Measurements from ENCODE around the gene EEF1AKMT3. TPM values are rescaled to one million over a fixed set of nuclear protein-coding genes. Genes with fewer than 3 reads are reported as not detected.
A peak's percentile ranks its signal among the peaks of the same experiment; 100 is the strongest.

The EEF1AKMT3 gene
- total RNA-seq, 1 donor from 2014 or later: 4.2 TPM

DNA sequence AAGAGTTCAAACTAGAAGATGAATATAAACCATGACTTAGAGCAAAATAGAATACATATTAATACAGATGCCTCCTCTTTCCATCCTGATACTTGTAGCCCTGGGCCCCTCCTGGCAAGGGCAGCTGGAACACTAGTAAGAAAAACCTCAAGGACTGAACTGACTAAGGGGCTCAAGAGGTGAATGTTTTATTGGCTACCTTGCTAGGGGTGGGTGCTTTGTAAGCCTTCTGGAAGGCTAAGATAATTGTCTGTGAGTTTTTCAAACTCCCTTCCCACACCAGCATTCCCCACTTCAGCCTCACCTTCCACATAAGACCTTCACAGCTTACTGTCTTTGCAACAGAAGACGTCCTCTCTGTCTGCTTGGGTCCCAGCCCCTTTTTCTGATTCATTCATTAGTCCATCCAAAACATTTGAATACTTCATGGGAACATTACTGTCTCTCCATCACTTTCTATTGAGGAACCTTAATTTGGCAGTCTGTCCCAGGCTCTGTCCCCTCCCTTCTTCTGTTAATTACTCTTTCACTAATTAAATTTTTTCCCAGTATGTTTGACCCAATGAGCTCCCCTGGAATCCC lies 18.6 kb upstream of the EEF1AKMT3 start:
- TF ChIP-seq, protein P1, sequence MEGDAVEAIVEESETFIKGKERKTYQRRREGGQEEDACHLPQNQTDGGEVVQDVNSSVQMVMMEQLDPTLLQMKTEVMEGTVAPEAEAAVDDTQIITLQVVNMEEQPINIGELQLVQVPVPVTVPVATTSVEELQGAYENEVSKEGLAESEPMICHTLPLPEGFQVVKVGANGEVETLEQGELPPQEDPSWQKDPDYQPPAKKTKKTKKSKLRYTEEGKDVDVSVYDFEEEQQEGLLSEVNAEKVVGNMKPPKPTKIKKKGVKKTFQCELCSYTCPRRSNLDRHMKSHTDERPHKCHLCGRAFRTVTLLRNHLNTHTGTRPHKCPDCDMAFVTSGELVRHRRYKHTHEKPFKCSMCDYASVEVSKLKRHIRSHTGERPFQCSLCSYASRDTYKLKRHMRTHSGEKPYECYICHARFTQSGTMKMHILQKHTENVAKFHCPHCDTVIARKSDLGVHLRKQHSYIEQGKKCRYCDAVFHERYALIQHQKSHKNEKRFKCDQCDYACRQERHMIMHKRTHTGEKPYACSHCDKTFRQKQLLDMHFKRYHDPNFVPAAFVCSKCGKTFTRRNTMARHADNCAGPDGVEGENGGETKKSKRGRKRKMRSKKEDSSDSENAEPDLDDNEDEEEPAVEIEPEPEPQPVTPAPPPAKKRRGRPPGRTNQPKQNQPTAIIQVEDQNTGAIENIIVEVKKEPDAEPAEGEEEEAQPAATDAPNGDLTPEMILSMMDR (conservative IDR thresholded peaks at IDR 0.05; ENCODE audit: low read depth, low read length): no peak

GRCh38 chr12:57754411-57755193 lies 17.8 kb upstream of the EEF1AKMT3 start, which contains the start of gene MARCHF9:
TSS of gene MARCHF9 (plus strand) at chr12:57755103. CDS start at chr12:57755529, 426 bp downstream.
- TF ChIP-seq, protein P1 (conservative IDR thresholded peaks at IDR 0.05; ENCODE audit: low read depth, low read length): no peak
- DNase-seq (ENCODE audit: low read depth): no peak
- H3K4me3 ChIP-seq (ENCODE audit: low read depth, low read length): peak within 1 kb of the TSS; percentile 73

More for the DNA sequence above, 18.6 kb upstream of the EEF1AKMT3 start:
- no peak overlapping the region for H3K4me3 ChIP-seq (ENCODE audit: low read depth, low read length)
- DNase-seq (ENCODE audit: low read depth): no peak

GRCh38 chr12:57755194-57755453 lies 17.3 kb upstream of the EEF1AKMT3 start:
- DNase-seq (ENCODE audit: low read depth): no peak
- H3K4me3 ChIP-seq (ENCODE audit: low read depth, low read length): peak overlapping the region; percentile 73
- TF ChIP-seq, protein P1 (conservative IDR thresholded peaks at IDR 0.05; ENCODE audit: low read depth, low read length): no peak

GRCh38 chr12:57755454-57756372 lies 16.7 kb upstream of the EEF1AKMT3 start:
- no peak for DNase-seq (ENCODE audit: low read depth)
- TF ChIP-seq, protein P1 (conservative IDR thresholded peaks at IDR 0.05; ENCODE audit: low read depth, low read length): no peak
- peak overlapping the region; percentile 73 for H3K4me3 ChIP-seq (ENCODE audit: low read depth, low read length)

DNA sequence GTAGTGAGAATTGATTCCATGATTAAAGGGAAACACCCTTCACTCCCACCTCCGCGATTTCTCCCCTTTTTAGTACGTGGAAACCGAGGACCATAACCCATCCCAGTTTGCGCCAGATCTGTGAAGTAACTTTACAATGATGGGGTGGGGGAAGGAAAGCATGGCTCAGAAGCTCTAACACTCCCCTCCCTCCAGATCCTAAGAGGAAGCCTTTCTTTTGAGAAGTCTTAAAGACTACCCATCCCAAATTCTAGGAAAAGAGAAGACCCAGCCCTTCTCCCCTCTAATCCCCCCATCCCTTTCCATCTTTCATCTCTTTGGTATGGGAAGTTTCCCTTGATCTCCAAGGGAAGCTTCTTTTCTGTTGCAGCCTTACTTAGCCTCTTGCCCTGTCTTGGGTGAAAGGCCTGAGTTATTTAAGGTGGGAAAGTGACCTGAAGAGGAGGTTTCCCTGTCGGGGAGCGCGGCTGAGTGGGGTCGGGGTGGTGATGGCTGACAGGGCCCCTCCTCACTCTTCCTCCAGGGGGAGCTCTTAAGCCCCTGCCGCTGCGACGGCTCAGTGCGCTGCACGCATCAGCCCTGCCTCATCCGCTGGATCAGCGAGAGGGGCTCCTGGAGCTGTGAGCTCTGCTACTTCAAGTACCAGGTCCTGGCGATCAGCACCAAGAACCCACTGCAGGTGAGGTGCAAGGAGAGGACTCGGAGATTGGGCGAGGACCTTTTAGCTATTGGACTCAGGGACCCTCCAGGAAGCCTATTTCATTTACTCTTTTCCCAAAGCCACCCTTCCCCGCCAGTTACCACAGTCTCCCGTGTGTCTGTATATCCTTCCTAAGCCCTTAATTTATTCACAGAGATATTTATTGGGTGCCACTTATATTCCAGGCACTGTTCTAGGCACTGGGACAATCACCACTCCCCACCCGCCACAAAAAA lies 15.7 kb upstream of the EEF1AKMT3 start:
- TF ChIP-seq, protein P1 (conservative IDR thresholded peaks at IDR 0.05; ENCODE audit: low read depth, low read length): peak; percentile 75
- peak overlapping the region; percentile 73 for H3K4me3 ChIP-seq (ENCODE audit: low read depth, low read length)
- no peak for DNase-seq (ENCODE audit: low read depth)

DNA sequence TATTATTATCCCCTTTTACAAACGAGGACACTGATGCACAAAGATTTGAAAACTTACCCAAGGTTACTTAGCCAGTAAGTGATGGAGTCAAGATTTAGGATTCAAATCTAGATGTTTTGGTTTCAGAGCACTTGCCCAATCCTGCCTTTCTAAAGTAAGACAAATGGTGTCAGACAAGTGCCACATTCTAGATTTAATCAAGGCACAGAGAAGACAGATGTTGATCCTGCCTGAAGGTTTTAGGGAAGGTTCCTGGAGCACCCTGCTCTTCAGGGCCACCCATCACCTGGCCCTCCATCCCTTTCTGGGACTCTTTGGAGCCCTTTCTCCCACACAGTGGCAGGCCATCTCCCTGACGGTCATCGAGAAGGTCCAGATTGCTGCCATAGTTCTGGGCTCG lies 14.6 kb upstream of the EEF1AKMT3 start:
- no peak overlapping the region for H3K4me3 ChIP-seq (ENCODE audit: low read depth, low read length)
- no peak for DNase-seq (ENCODE audit: low read depth)
- TF ChIP-seq, protein P1 (conservative IDR thresholded peaks at IDR 0.05; ENCODE audit: low read depth, low read length): no peak

Data from epithelial cell of proximal tubule (primary cell).